Mesendoderm (in vitro differentiated cells): ENCODE data around the gene ARID3B.

Source experiments
- DNase-seq: peaks from one replicate; pipeline ENCODE4 v3.0.0; 2013
- H2AK5ac ChIP-seq: 2 replicates; pipeline ENCODE4 v1.6.1; 2013; ENCODE audit warnings: low read length, inconsistent platforms
- H2BK120ac ChIP-seq: 2 replicates; pipeline ENCODE4 v1.6.1; 2013; ENCODE audit warnings: low read depth, mild to moderate bottlenecking, low read length, moderate library complexity, mixed read lengths
- H2BK15ac ChIP-seq: replicated peaks from 2 replicates; pipeline ENCODE4 v1.6.1; 2013; ENCODE audit warnings: low read depth, mild to moderate bottlenecking, moderate library complexity
- H2BK5ac ChIP-seq: 2 replicates; pipeline ENCODE4 v1.6.1; 2013; ENCODE audit warnings: low read length, inconsistent platforms
- H3K18ac ChIP-seq: 2 replicates; pipeline ENCODE4 v1.6.1; 2013; ENCODE audit warnings: mild to moderate bottlenecking, low read length, mixed read lengths
- H3K23ac ChIP-seq: one replicate; pipeline ENCODE4 v1.6.1; 2013; ENCODE audit warnings: low read length
- H3K27ac ChIP-seq: 2 replicates; pipeline ENCODE4 v1.5.1; 2013; ENCODE audit warnings: low read depth, mild to moderate bottlenecking, inconsistent platforms, low read length, moderate library complexity
- H3K27me3 ChIP-seq: 2 replicates; pipeline ENCODE4 v1.6.1; 2013; ENCODE audit warnings: low read length, control low read depth, mild to moderate bottlenecking, inconsistent platforms; ENCODE audit not compliant: insufficient read depth, poor library complexity
- H3K36me3 ChIP-seq: 2 replicates; pipeline ENCODE4 v1.6.1; 2013; ENCODE audit warnings: low read length, inconsistent platforms; ENCODE audit not compliant: control insufficient read depth, insufficient read depth
- H3K4ac ChIP-seq: one replicate; pipeline ENCODE4 v1.6.1; 2013; ENCODE audit warnings: low read depth, mild to moderate bottlenecking, low read length, moderate library complexity
- H3K4me1 ChIP-seq: 2 replicates; pipeline ENCODE4 v1.6.1; 2013; ENCODE audit warnings: low read depth, low read length, inconsistent platforms; ENCODE audit not compliant: control insufficient read depth
- H3K4me2 ChIP-seq: 2 replicates; pipeline ENCODE4 v1.6.1; 2013; ENCODE audit warnings: low read length
- H3K4me3 ChIP-seq: 2 replicates; pipeline ENCODE4 v1.5.1; 2013; ENCODE audit warnings: mild to moderate bottlenecking, low read length
- H3K56ac ChIP-seq: one replicate; pipeline ENCODE4 v1.6.1; 2013; ENCODE audit warnings: low read length
- H3K79me1 ChIP-seq: 2 replicates; pipeline ENCODE4 v1.6.1; 2013; ENCODE audit warnings: low read length, inconsistent platforms
- H3K79me2 ChIP-seq: 2 replicates; pipeline ENCODE4 v1.6.1; 2013; ENCODE audit warnings: mild to moderate bottlenecking, low read length; ENCODE audit not compliant: control insufficient read depth, insufficient read depth
- H3K9ac ChIP-seq: 2 replicates; pipeline ENCODE4 v1.6.1; 2013; ENCODE audit warnings: low read length, inconsistent platforms
- H4K5ac ChIP-seq: one replicate; pipeline ENCODE4 v1.6.1; 2013; ENCODE audit warnings: low read length
- H4K8ac ChIP-seq: one replicate; pipeline ENCODE4 v1.6.1; 2013; ENCODE audit warnings: low read depth, mild to moderate bottlenecking, control low read depth, low read length, moderate library complexity
- WGBS: extraction: QIAGEN DNeasy Blood & Tissue Kit; methylation state at CpG from one replicate; pipeline ENCODE4 v1.1.7; 2013; ENCODE audit warnings: low lambda C conversion rate, missing lambda C conversion rate; ENCODE audit not compliant: insufficient coverage; ENCODE audit errors: extremely low coverage; 5-methylcytosine and 5-hydroxymethylcytosine counted together

ARID3B gene

GRCh38 chr15:74598126-74598842 is 57.3 kb downstream of the ARID3B start:
- peak; percentile 86 for DNase-seq
- Histone ChIP-seq H3K27ac (no peak overlapping the region), H2BK15ac (no peak overlapping the region), H3K18ac (no peak overlapping the region), H3K79me1 (no peaks in the 10 kb centered on the region), H4K5ac (no peak overlapping the region), H3K36me3 (peaks cover 2% of the 10 kb centered on the region), H2BK5ac (peak overlapping the region; percentile 21), H3K4me1 (peaks cover 3% of the 10 kb centered on the region), H3K4ac (no peak overlapping the region), H3K4me3 (no peak overlapping the region), H3K4me2 (peak overlapping the region; percentile 57), H2BK120ac (no peak overlapping the region), H3K56ac (peak overlapping the region; percentile 83), H3K27me3 (no peaks in the 10 kb centered on the region), H2AK5ac (peak overlapping the region; percentile 45), H3K79me2 (no peaks in the 10 kb centered on the region), H3K9ac (peak overlapping the region; percentile 77), H4K8ac (no peak overlapping the region), H3K23ac (peak overlapping the region; percentile 15)
- no CpG with 5 or more reads among the region's 26 CpGs for WGBS

GRCh38 chr15:74599156-74599555 is 58.1 kb downstream of the ARID3B start:
- Histone ChIP-seq H3K56ac (no peak overlapping the region), H3K79me2 (no peaks in the 10 kb centered on the region), H3K27ac (no peak overlapping the region), H3K4ac (no peak overlapping the region), H3K4me1 (peaks cover 3% of the 10 kb centered on the region), H3K79me1 (no peaks in the 10 kb centered on the region), H2BK5ac (no peak overlapping the region), H2BK120ac (no peak overlapping the region), H4K5ac (no peak overlapping the region), H3K27me3 (no peaks in the 10 kb centered on the region), H3K9ac (no peak overlapping the region), H3K4me3 (no peak overlapping the region), H4K8ac (no peak overlapping the region), H3K18ac (no peak overlapping the region), H2AK5ac (no peak overlapping the region), H2BK15ac (no peak overlapping the region), H3K4me2 (no peak overlapping the region), H3K23ac (no peak overlapping the region), H3K36me3 (peaks cover 2% of the 10 kb centered on the region)
- no peak for DNase-seq
- WGBS = no CpG with 5 or more reads among the region's 15 CpGs

GRCh38 chr15:74603026-74603788 is 62.2 kb downstream of the ARID3B start:
- Histone ChIP-seq H3K4ac (no peak overlapping the region), H3K27me3 (no peaks in the 10 kb centered on the region)
- WGBS = no CpG with 5 or more reads among the region's 13 CpGs

DNA sequence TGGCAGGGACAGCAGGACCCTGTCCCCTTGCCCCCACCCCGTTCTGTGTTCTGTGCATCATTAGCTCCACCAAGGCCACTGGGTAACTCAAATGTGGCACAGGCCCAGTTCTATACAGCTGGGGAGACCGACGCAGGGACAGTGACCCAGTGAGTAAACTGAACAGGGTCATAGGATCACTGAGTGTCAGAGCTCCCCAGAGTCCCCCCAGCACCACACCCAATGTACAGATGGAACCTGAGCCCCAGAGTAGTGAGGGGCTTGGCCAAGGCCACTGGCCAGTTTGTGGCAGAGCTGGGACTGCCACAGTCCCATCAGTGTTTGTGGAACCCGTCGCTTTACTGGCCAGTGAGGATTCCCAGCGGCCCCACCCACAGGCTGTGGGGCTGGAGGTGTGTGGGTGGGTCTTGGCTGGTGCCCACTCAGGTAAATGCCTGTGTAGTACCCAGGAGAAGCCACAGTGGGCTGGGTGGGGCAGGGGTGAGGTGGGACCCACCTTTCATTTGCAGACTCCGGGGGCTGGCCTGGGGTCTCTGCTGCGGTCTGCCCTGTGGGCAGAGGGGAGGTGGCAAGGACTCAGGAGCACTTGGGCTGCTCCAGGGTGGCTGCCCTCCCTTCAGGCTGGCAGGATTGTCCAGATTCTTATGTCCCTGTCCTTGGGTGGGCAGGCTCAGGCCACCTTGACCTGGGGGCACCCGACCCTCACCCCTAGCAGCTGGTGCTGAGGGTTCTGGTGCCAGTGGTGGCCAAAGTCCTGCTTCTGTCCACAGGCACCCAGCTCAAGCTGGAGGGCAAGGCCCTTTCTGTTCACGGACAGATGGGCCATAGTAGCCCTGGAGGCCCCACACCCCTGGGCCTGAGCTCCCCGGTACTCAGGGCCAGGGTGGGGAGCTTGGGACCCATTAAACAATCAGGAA is 63.0 kb downstream of the ARID3B start:
- no peak overlapping the region for H3K4me2 ChIP-seq
- H3K79me2 ChIP-seq = no peaks in the 10 kb centered on the region
- no peak overlapping the region for H3K4ac ChIP-seq
- no peak for DNase-seq
- H2BK15ac ChIP-seq = no peak overlapping the region
- H3K18ac ChIP-seq = no peak overlapping the region
- no peak overlapping the region for H2BK120ac ChIP-seq
- no CpG with 5 or more reads among the region's 11 CpGs for WGBS
- H3K23ac ChIP-seq = no peak overlapping the region
- no peak overlapping the region for H4K8ac ChIP-seq
- H2AK5ac ChIP-seq = no peak overlapping the region
- no peak overlapping the region for H3K4me3 ChIP-seq
- no peak overlapping the region for H3K56ac ChIP-seq
- no peak overlapping the region for H3K27ac ChIP-seq
- H2BK5ac ChIP-seq = no peak overlapping the region
- no peaks in the 10 kb centered on the region for H3K79me1 ChIP-seq
- H3K27me3 ChIP-seq = no peaks in the 10 kb centered on the region
- no peak overlapping the region for H4K5ac ChIP-seq
- H3K9ac ChIP-seq = no peak overlapping the region
- H3K36me3 ChIP-seq = no peaks in the 10 kb centered on the region
- H3K4me1 ChIP-seq = no peaks in the 10 kb centered on the region

More at GRCh38 chr15:74603026-74603788, 62.2 kb downstream of the ARID3B start:
- Histone ChIP-seq H2BK15ac (no peak overlapping the region), H3K36me3 (no peaks in the 10 kb centered on the region), H3K79me1 (no peaks in the 10 kb centered on the region), H4K5ac (no peak overlapping the region), H3K23ac (no peak overlapping the region), H2BK5ac (no peak overlapping the region), H4K8ac (no peak overlapping the region), H3K18ac (no peak overlapping the region), H3K4me2 (no peak overlapping the region), H3K79me2 (no peaks in the 10 kb centered on the region), H3K4me1 (peaks cover 3% of the 10 kb centered on the region), H3K4me3 (no peak overlapping the region), H3K9ac (no peak overlapping the region), H2BK120ac (no peak overlapping the region), H2AK5ac (no peak overlapping the region), H3K56ac (no peak overlapping the region), H3K27ac (no peak overlapping the region)
- DNase-seq = no peak

DNA sequence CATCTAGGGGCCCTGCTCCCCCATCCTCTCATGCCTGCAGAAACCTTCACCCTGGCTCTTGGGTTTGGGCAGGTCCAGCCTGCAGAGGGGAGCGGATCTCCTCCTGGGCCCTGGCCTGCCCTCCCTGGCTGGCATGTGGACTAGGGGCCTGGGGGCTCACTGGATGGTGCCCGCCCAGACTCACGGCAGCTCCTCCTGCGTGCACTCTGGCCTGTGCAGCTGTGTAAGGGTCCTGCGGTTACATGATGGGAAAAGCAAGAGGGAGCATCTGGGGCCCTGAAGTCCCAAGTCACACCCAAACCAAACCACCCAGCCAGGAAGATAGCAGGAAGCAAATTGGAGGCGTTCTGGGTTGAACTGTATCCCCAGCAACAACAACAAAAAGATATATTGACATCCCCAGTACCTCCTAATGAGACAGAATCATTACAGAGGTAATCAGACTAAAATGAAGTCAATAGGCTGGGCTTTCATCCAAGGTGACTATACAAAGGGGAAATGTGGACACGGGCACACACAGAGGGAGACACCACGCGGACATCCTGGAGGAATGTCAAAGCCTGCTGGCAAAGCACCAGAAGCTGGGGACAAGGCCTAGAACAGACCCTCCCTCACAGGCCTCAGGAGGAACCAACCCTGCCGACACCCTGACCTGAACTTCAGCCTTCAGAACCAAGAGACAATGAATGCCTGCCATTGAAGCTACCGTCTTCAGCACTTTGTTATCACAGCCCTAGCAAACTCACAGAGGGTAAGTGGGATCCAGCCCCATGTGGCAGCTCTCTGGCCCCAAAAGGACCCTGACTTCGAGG is 64.2 kb downstream of the ARID3B start:
- no peak overlapping the region for H3K18ac ChIP-seq
- H3K4me2 ChIP-seq = no peak overlapping the region
- no peak overlapping the region for H3K4me3 ChIP-seq
- H3K27ac ChIP-seq = no peak overlapping the region
- no peak for DNase-seq
- H2BK120ac ChIP-seq = no peak overlapping the region
- H2AK5ac ChIP-seq = no peak overlapping the region
- no peaks in the 10 kb centered on the region for H3K79me2 ChIP-seq
- H3K4me1 ChIP-seq = no peaks in the 10 kb centered on the region
- no peaks in the 10 kb centered on the region for H3K27me3 ChIP-seq
- no peak overlapping the region for H4K8ac ChIP-seq
- no peak overlapping the region for H2BK15ac ChIP-seq
- WGBS = no CpG with 5 or more reads among the region's 12 CpGs
- H3K56ac ChIP-seq = no peak overlapping the region
- H4K5ac ChIP-seq = no peak overlapping the region
- no peak overlapping the region for H3K9ac ChIP-seq
- H2BK5ac ChIP-seq = no peak overlapping the region
- H3K4ac ChIP-seq = no peak overlapping the region
- H3K23ac ChIP-seq = no peak overlapping the region
- no peaks in the 10 kb centered on the region for H3K36me3 ChIP-seq
- H3K79me1 ChIP-seq = no peaks in the 10 kb centered on the region
